H1 (cell line): ENCODE data around the gene CHD3.

Experiments
- EZH2 ChIP-seq: fragments of 200-600 bp; sonication (generic); IDR thresholded peaks from 2 replicates; pipeline ENCODE4 v1.7.1; 2012; ENCODE audit warnings: low read depth, mild to moderate bottlenecking, moderate library complexity, low read length, inconsistent platforms; ENCODE audit not compliant: severe bottlenecking
- GABPA ChIP-seq: IDR thresholded peaks from 2 replicates; pipeline ENCODE4 v1.6.1; 2011; ENCODE audit warnings: mild to moderate bottlenecking, low read length, moderate library complexity, borderline replicate concordance; ENCODE audit not compliant: insufficient read depth
- SP1 ChIP-seq: IDR thresholded peaks from 2 replicates; pipeline ENCODE4 v1.6.1; 2011; ENCODE audit warnings: low read depth, low read length
- TF ChIP-seq, protein P1 (sequence below), 3 experiments: IDR thresholded peaks; 1 replicate in 2 of 3; 2 replicates in 1 of 3; pipeline versions ENCODE4 v1.5.1 to v1.6.1; 2011; ENCODE audit warnings: low read length in 3 of 3, mild to moderate bottlenecking in 3 of 3, inconsistent platforms in 2 of 3, low read depth in 1 of 3, moderate library complexity in 1 of 3; ENCODE audit not compliant: insufficient read depth in 1 of 3; ENCODE audit errors: control extremely low read depth in 1 of 3

DNA sequence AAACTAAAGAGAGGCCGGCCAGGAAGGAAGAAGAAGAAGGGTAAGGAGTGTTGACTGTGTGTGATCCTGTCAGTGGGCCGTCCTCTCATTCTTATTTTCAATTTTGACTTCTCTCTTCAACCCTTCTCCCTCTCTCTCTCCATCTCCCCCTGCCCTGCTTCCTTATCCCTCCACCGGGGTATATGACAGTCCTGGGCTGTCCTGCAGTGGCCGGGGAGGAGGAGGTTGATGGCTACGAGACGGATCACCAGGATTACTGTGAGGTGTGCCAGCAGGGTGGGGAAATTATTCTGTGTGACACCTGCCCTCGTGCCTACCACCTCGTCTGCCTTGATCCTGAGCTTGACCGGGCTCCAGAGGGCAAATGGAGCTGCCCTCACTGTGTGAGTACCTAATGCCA is 5.6 kb downstream of the CHD3 start:
- no peak for TF ChIP-seq EZH2
- TF ChIP-seq, protein P1, sequence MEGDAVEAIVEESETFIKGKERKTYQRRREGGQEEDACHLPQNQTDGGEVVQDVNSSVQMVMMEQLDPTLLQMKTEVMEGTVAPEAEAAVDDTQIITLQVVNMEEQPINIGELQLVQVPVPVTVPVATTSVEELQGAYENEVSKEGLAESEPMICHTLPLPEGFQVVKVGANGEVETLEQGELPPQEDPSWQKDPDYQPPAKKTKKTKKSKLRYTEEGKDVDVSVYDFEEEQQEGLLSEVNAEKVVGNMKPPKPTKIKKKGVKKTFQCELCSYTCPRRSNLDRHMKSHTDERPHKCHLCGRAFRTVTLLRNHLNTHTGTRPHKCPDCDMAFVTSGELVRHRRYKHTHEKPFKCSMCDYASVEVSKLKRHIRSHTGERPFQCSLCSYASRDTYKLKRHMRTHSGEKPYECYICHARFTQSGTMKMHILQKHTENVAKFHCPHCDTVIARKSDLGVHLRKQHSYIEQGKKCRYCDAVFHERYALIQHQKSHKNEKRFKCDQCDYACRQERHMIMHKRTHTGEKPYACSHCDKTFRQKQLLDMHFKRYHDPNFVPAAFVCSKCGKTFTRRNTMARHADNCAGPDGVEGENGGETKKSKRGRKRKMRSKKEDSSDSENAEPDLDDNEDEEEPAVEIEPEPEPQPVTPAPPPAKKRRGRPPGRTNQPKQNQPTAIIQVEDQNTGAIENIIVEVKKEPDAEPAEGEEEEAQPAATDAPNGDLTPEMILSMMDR (IDR thresholded peaks at IDR 0.05; ENCODE audit: control extremely low read depth in 1 of 3, insufficient read depth in 1 of 3, low read depth in 1 of 3, low read length in 3 of 3) = no peak
- no peak for TF ChIP-seq SP1
- no peak for TF ChIP-seq GABPA
